Adrenal gland (tissue), 12 donors: ENCODE data around the gene NEO1. TPM values are rescaled to one million over a fixed set of nuclear protein-coding genes. Genes with fewer than 3 reads are reported as not detected.

ENCODE experiments used
- DNase-seq, 7 donors: peaks; one replicate each; pipeline ENCODE4 v3.0.0-alpha.2; 2019 to 2020
- H3K27ac ChIP-seq, 5 donors: fragments of 200-600 bp; sonication (generic) in 4 of 5; 1 replicate in 3 of 5; 2 replicates in 2 of 5; pipeline versions ENCODE4 v1.5.1 to v1.8.0; 2016 to 2020; ENCODE audit warnings: mild to moderate bottlenecking in 1 of 5
- H3K27me3 ChIP-seq: fragments of 200-600 bp; 2 replicates; pipeline ENCODE4 v1.8.0; 2021
- H3K36me3 ChIP-seq, 2 donors: fragments of 200-600 bp; replicated peaks in 1 of 2; 1 replicate in 1 of 2; 2 replicates in 1 of 2; pipeline versions ENCODE4 v1.5.1 to v1.8.0; 2018 to 2022
- H3K4me1 ChIP-seq, 2 donors: fragments of 200-600 bp; replicated peaks in 1 of 2; 1 replicate in 1 of 2; 2 replicates in 1 of 2; pipeline versions ENCODE4 v1.5.1 to v1.8.0; 2018 to 2021
- H3K4me3 ChIP-seq, 4 donors: fragments of 200-600 bp; sonication (generic) in 3 of 4; one replicate each; pipeline ENCODE4 v1.5.1; 2016 to 2018
- H3K9me3 ChIP-seq, 3 donors: fragments of 200-600 bp; sonication (generic) in 1 of 3; replicated peaks in 1 of 3; 1 replicate in 2 of 3; 2 replicates in 1 of 3; pipeline versions ENCODE4 v1.5.1 to v1.8.0; 2016 to 2021
- CTCF ChIP-seq, 6 experiments: fragments of 450-650 bp in 4 of 6; fragments of 200-600 bp in 2 of 6; sonication (generic) in 1 of 6; IDR thresholded peaks; 1 replicate in 5 of 6; 2 replicates in 1 of 6; pipeline versions ENCODE4 v1.5.1 to v1.8.0; 2016 to 2021; ENCODE audit warnings: antibody characterized with exemption in 6 of 6, mild to moderate bottlenecking in 2 of 6, moderate library complexity in 1 of 6
- POLR2A ChIP-seq, 2 donors: fragments of 450-650 bp; IDR thresholded peaks; one replicate each; pipeline ENCODE4 v1.6.1; 2017; ENCODE audit warnings: antibody characterized with exemption in 2 of 2, mild to moderate bottlenecking in 2 of 2, moderate library complexity in 1 of 2
- WGBS, 4 donors: extraction: QIAGEN DNeasy Blood & Tissue Kit in 2 of 4; methylation state at CpG; one replicate each; pipeline versions ENCODE4 v1.1.5 to v1.1.7; 2013 to 2017; 5-methylcytosine and 5-hydroxymethylcytosine counted together
- intact Hi-C, 2 donors: fragments of 100-400 bp; cut with DNase I; formaldehyde crosslinking; loops; one replicate each; pipeline versions ENCODE4 v1.14.1 to v1.15.0; 2022 to 2023
- polyA plus RNA-seq, 3 donors: library from polyadenylated mRNA; stranded (reverse); fragments of 200-250 nt in 2 of 3; fragments of 350-450 nt in 1 of 3; fragmentation: Illumina TruSeq in 1 of 3; extraction: RNeasy Lipid Tissue Mini Kit (QIAGEN cat#74804) in 1 of 3; gene quantifications; one replicate each; pipeline ENCODE4 v1.2.3, GENCODE V29; 2013 to 2014
- small RNA-seq, 2 donors: library from RNA; depleted of rRNA; stranded (forward); fragments of <200 nt; gene quantifications; one replicate each; pipeline ENCODE3, GENCODE V24; 2016
- total RNA-seq, 9 donors: library from RNA; depleted of rRNA in 4 of 9; stranded (reverse); fragments of >200 nt in 4 of 9; fragments of 120-200 nt in 1 of 9; fragmentation: NEBNext Ultra II Directional in 1 of 9; extraction: Animal tissue kit (Norgen Biotek cat#: 25700) in 1 of 9; gene quantifications; one replicate each; pipeline versions ENCODE4 v1.1.0 to v1.2.4, GENCODE V29; 2013 to 2023
- donor health status: healthy with polysubstance abuse.
- donor health status: Bipolar disorder and iron deficiency.
- donor health status: DM: yes; HTN: yes; CAD: no.
- donor health status: DM: no; HTN: no; CAD: no.
- donor health status: DM: no; HTN: no; CAD: no.
- donor health status: DM: yes; HTN: yes; CAD: no.

NEO1 gene
- total and polyA plus RNA-seq, 12 donors, result 5.7 to 28.6 (median 17.1) TPM

- TF ChIP-seq POLR2A (IDR thresholded peaks at IDR 0.05) (no peak), CTCF (IDR thresholded peaks at IDR 0.05) (no peak)
- WGBS, 4 donors, result 39 to 48% (median 42%) methylated on average over 3 of the region's 3 CpGs
- intact Hi-C loops, result no loop called here
- Histone ChIP-seq H3K36me3 (no peaks in the 10 kb centered on the region), H3K4me3 (no peak overlapping the region), H3K4me1 (no peaks in the 10 kb centered on the region), H3K9me3 (no peaks in the 10 kb centered on the region), H3K27ac (no peak overlapping the region), H3K27me3 (no peaks in the 10 kb centered on the region)
- no peak for DNase-seq
Measured at GRCh38 chr15:73353734-73354133, 301.5 kb downstream of the NEO1 start.

- TF ChIP-seq POLR2A (IDR thresholded peaks at IDR 0.05) (no peak), CTCF (IDR thresholded peaks at IDR 0.05) (no peak)
- no peak overlapping the region for H3K27ac ChIP-seq
- intact Hi-C loops, result no loop called here
- 78 to 83% (median 82%) methylated on average over 4 of the region's 4 CpGs for WGBS, 4 donors
- DNase-seq, result no peak
- H3K4me1 ChIP-seq, result no peaks in the 10 kb centered on the region
- no peaks in the 10 kb centered on the region for H3K27me3 ChIP-seq
- H3K4me3 ChIP-seq, result no peak overlapping the region
- no peaks in the 10 kb centered on the region for H3K36me3 ChIP-seq
- H3K9me3 ChIP-seq, result no peaks in the 10 kb centered on the region
Measured at GRCh38 chr15:73354241-73354640, 302.0 kb downstream of the NEO1 start.

Small RNAs within 50 kb of the gene (small RNA-seq; reads per million reads assigned to genes)
- gene FKBP1AP2, result 0 reads per million in 2 donors
